ENCODE results near the gene CLN6.
A peak's percentile ranks its signal among the peaks of the same experiment; 100 is the strongest.
"Not testable (repeated sequence)": the region's sequence is repeated elsewhere in the genome, so short reads cannot be mapped to it uniquely, and the experiment has no call there.

Gene CLN6

GRCh38 chr15:68208636-68209240 lies 20.8 kb downstream of the CLN6 start:
- peaks cover 15% of the 10 kb centered on the region for H3K4me1 Mint-ChIP-seq (ENCODE audit: low read depth)
- H3K27ac Mint-ChIP-seq: peak overlapping the region; percentile 47
- no peaks in the 10 kb centered on the region for H3K9me3 Mint-ChIP-seq (ENCODE audit: low read depth)
- no peaks in the 10 kb centered on the region for H3K36me3 Mint-ChIP-seq
- H3K4me3 Mint-ChIP-seq: peak overlapping the region; percentile 51
- H3K27me3 Mint-ChIP-seq: no peaks in the 10 kb centered on the region

- Mint-ChIP-seq H3K27me3 (no peaks in the 10 kb centered on the region), H3K9me3 (ENCODE audit: low read depth) (no peaks in the 10 kb centered on the region), H3K4me3 (no peak overlapping the region), H3K36me3 (no peaks in the 10 kb centered on the region), H3K27ac (no peak overlapping the region), H3K4me1 (ENCODE audit: low read depth) (peaks cover 15% of the 10 kb centered on the region)
These were observed 21.4 kb downstream of the CLN6 start for GRCh38 chr15:68208136-68208535.

- H3K27ac Mint-ChIP-seq: no peak overlapping the region
- H3K4me1 Mint-ChIP-seq (ENCODE audit: low read depth): peaks cover 15% of the 10 kb centered on the region
- no peaks in the 10 kb centered on the region for H3K27me3 Mint-ChIP-seq
- H3K4me3 Mint-ChIP-seq: no peak overlapping the region
- H3K9me3 Mint-ChIP-seq (ENCODE audit: low read depth): no peaks in the 10 kb centered on the region
- H3K36me3 Mint-ChIP-seq: no peaks in the 10 kb centered on the region
These were observed 22.2 kb downstream of the CLN6 start for GRCh38 chr15:68207176-68207935.

- Mint-ChIP-seq H3K4me3 (no peak overlapping the region), H3K9me3 (ENCODE audit: low read depth) (no peaks in the 10 kb centered on the region), H3K4me1 (ENCODE audit: low read depth) (peaks cover 15% of the 10 kb centered on the region), H3K27ac (no peak overlapping the region), H3K36me3 (no peaks in the 10 kb centered on the region), H3K27me3 (no peaks in the 10 kb centered on the region)
These were observed 22.8 kb downstream of the CLN6 start for GRCh38 chr15:68206711-68207151.

- H3K9me3 Mint-ChIP-seq (ENCODE audit: low read depth): no peaks in the 10 kb centered on the region
- H3K27ac Mint-ChIP-seq: no peak overlapping the region
- H3K4me1 Mint-ChIP-seq (ENCODE audit: low read depth): peaks cover 15% of the 10 kb centered on the region
- no peaks in the 10 kb centered on the region for H3K27me3 Mint-ChIP-seq
- no peaks in the 10 kb centered on the region for H3K36me3 Mint-ChIP-seq
- H3K4me3 Mint-ChIP-seq: no peak overlapping the region
These were observed 23.5 kb downstream of the CLN6 start for GRCh38 chr15:68205954-68206539.

- Mint-ChIP-seq H3K9me3 (ENCODE audit: low read depth) (no peaks in the 10 kb centered on the region), H3K4me3 (no peak overlapping the region), H3K27ac (no peak overlapping the region), H3K27me3 (no peaks in the 10 kb centered on the region), H3K4me1 (ENCODE audit: low read depth) (peaks cover 15% of the 10 kb centered on the region), H3K36me3 (no peaks in the 10 kb centered on the region)
These were observed 24.0 kb downstream of the CLN6 start for GRCh38 chr15:68205558-68205944.

- no peaks in the 10 kb centered on the region for H3K9me3 Mint-ChIP-seq (ENCODE audit: low read depth)
These were observed 24.6 kb downstream of the CLN6 start, which contains the start of gene CALML4 for GRCh38 chr15:68204776-68205557. Gene CALML4 (minus strand): TSS chr15:68205332. CDS start chr15:68205247, 85 bp downstream.

GRCh38 chr15:68204361-68204760 lies 25.2 kb downstream of the CLN6 start:
- H3K27me3 Mint-ChIP-seq: no peaks in the 10 kb centered on the region
- H3K9me3 Mint-ChIP-seq (ENCODE audit: low read depth): no peaks in the 10 kb centered on the region
- no peak overlapping the region for H3K27ac Mint-ChIP-seq
- no peak overlapping the region for H3K4me3 Mint-ChIP-seq
- no peaks in the 10 kb centered on the region for H3K36me3 Mint-ChIP-seq
- H3K4me1 Mint-ChIP-seq (ENCODE audit: low read depth): peaks cover 7% of the 10 kb centered on the region

More at GRCh38 chr15:68204776-68205557, 24.6 kb downstream of the CLN6 start, which contains the start of gene CALML4:
- Mint-ChIP-seq H3K4me3 (no peak within 1 kb of the TSS), H3K27me3 (no peaks in the 10 kb centered on the region), H3K27ac (no peak within 1 kb of the TSS), H3K36me3 (no peaks in the 10 kb centered on the region), H3K4me1 (ENCODE audit: low read depth) (peaks cover 13% of the 10 kb centered on the region)

- H3K9me3 Mint-ChIP-seq (ENCODE audit: low read depth): no peaks in the 10 kb centered on the region
- no peaks in the 10 kb centered on the region for H3K27me3 Mint-ChIP-seq
- H3K4me3 Mint-ChIP-seq: no peak overlapping the region
- H3K27ac Mint-ChIP-seq: no peak overlapping the region
- H3K4me1 Mint-ChIP-seq (ENCODE audit: low read depth): peaks cover 6% of the 10 kb centered on the region
- H3K36me3 Mint-ChIP-seq: no peaks in the 10 kb centered on the region
These were observed 25.6 kb downstream of the CLN6 start for GRCh38 chr15:68203956-68204355.

- H3K4me1 Mint-ChIP-seq (ENCODE audit: low read depth): peaks cover 2% of the 10 kb centered on the region
- no peaks in the 10 kb centered on the region for H3K9me3 Mint-ChIP-seq (ENCODE audit: low read depth)
- H3K4me3 Mint-ChIP-seq: no peak overlapping the region
- H3K36me3 Mint-ChIP-seq: no peaks in the 10 kb centered on the region
- H3K27me3 Mint-ChIP-seq: no peaks in the 10 kb centered on the region
- H3K27ac Mint-ChIP-seq: no peak overlapping the region
These were observed 26.0 kb downstream of the CLN6 start for GRCh38 chr15:68203486-68203885.

GRCh38 chr15:68202994-68203393 lies 26.5 kb downstream of the CLN6 start:
- not testable (repeated sequence) for H3K9me3 Mint-ChIP-seq (ENCODE audit: low read depth); H3K36me3 Mint-ChIP-seq; H3K27me3 Mint-ChIP-seq; H3K4me1 Mint-ChIP-seq (ENCODE audit: low read depth); H3K27ac Mint-ChIP-seq; H3K4me3 Mint-ChIP-seq

- Mint-ChIP-seq H3K27ac (no peak overlapping the region), H3K4me3 (no peak overlapping the region), H3K27me3 (no peaks in the 10 kb centered on the region), H3K4me1 (ENCODE audit: low read depth) (no peaks in the 10 kb centered on the region), H3K36me3 (no peaks in the 10 kb centered on the region), H3K9me3 (ENCODE audit: low read depth) (no peaks in the 10 kb centered on the region)
These were observed 27.7 kb downstream of the CLN6 start for GRCh38 chr15:68201879-68202261.

GRCh38 chr15:68201153-68201878 lies 28.2 kb downstream of the CLN6 start:
- Mint-ChIP-seq H3K27ac (no peak overlapping the region), H3K4me1 (ENCODE audit: low read depth) (no peaks in the 10 kb centered on the region), H3K9me3 (ENCODE audit: low read depth) (no peaks in the 10 kb centered on the region), H3K27me3 (no peaks in the 10 kb centered on the region), H3K4me3 (no peak overlapping the region), H3K36me3 (no peaks in the 10 kb centered on the region)

- H3K27ac Mint-ChIP-seq: no peak overlapping the region
- H3K4me1 Mint-ChIP-seq (ENCODE audit: low read depth): no peaks in the 10 kb centered on the region
- H3K9me3 Mint-ChIP-seq (ENCODE audit: low read depth): no peaks in the 10 kb centered on the region
These were observed 29.3 kb downstream of the CLN6 start for GRCh38 chr15:68200016-68200861.

More at GRCh38 chr15:68200016-68200861, 29.3 kb downstream of the CLN6 start:
- no peak overlapping the region for H3K4me3 Mint-ChIP-seq
- H3K27me3 Mint-ChIP-seq: no peaks in the 10 kb centered on the region
- H3K36me3 Mint-ChIP-seq: no peaks in the 10 kb centered on the region
